Activated naive CD4-positive, alpha-beta T cell treated with anti-CD3 and anti-CD28 coated beads, Interleukin-2, amount 50 U/mL, for 72 hours (primary cell): Measurements from ENCODE around the gene SERPINE1. TPM values are rescaled to one million over a fixed set of nuclear protein-coding genes. Genes with fewer than 3 reads are reported as not detected.
"Not testable (repeated sequence)": the region's sequence is repeated elsewhere in the genome, so short reads cannot be mapped to it uniquely, and the experiment has no call there.

Experiments
- ATAC-seq, 2 donors: fragments of 150-1000 bp; cut with Tn5 transposase; 2 replicates each; pipeline ENCODE4 v1.10.0; 2021; ENCODE audit warnings: mild to moderate bottlenecking in 2 of 2, moderate library complexity in 2 of 2
- DNase-seq, 2 donors: peaks; one replicate each; pipeline ENCODE4 v3.0.0; 2021 to 2022; ENCODE audit warnings: low spot score in 2 of 2
- H3K27ac Mint-ChIP-seq, 2 donors: one replicate each; pipeline ENCODE4 v1.8.0; 2022; ENCODE audit warnings: mild to moderate bottlenecking in 2 of 2, mixed read lengths in 2 of 2
- H3K36me3 Mint-ChIP-seq, 2 donors: one replicate each; pipeline ENCODE4 v1.8.0; 2022; ENCODE audit warnings: mixed read lengths in 2 of 2
- H3K9me3 Mint-ChIP-seq, 2 donors: one replicate each; pipeline ENCODE4 v1.8.0; 2022; ENCODE audit warnings: mixed read lengths in 2 of 2
- total RNA-seq, 2 donors: library from RNA; stranded (reverse); gene quantifications; one replicate each; pipeline ENCODE4 v1.2.3, GENCODE V29; 2022

SERPINE1 gene
- under 1 TPM; 0.18 to 0.27 TPM for total RNA-seq

- no peaks in the 10 kb centered on the region for H3K36me3 Mint-ChIP-seq
- ATAC-seq (peak; percentile 74 to 78), DNase-seq (peak; percentile 43 to 64)
- H3K9me3 Mint-ChIP-seq = no peaks in the 10 kb centered on the region
- peak within 1 kb of the TSS in 1 of 2 donors; percentile 51 for H3K27ac Mint-ChIP-seq
Measured at GRCh38 chr7:101126651-101127459, at the start of gene SERPINE1. Gene SERPINE1 (plus strand): TSS chr7:101127104. CDS start chr7:101128394, 1,290 bp downstream.

DNA sequence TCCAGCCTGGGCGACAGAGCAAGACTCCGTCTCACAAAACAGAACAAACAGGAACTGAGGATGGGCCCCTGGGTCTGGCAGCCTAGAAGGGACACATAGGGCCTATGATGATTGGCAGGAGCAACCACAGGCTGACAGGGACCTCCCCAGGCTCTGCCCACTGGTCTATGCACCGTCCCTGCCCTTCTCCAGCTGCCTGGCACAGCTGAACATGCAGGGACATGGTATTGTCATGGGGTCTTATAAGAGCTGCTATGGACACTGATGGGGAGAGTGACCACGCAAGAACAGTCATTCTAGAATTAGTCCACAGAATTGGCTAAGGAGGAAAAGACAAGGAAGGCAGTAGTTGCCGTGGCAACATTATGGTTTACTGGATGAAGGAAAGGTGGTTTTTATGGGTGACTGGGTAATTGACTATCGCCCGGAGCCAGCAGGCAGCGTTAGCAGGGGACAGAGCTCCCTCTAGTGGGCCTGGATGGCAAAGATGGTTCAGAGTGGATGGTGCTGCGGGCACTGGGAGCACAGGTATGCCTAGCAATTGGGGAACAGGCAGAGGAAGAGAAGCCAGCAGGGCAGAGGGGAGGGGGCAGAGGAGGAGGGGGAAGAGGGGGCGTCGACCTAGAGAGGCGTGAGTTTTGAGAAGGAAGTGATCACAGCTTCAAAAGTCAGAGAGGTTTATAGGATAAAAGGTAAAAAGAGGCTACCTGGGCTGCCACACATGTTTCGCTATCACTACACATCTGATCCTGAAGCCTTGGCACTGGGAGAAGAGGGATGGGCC is 49.4 kb upstream of the SERPINE1 start:
- H3K9me3 Mint-ChIP-seq = no peaks in the 10 kb centered on the region
- no peaks in the 10 kb centered on the region for H3K36me3 Mint-ChIP-seq
- DNase-seq (peak; percentile 81 to 88), ATAC-seq (peak; percentile 98 to 99)
- no peak overlapping the region for H3K27ac Mint-ChIP-seq

DNA sequence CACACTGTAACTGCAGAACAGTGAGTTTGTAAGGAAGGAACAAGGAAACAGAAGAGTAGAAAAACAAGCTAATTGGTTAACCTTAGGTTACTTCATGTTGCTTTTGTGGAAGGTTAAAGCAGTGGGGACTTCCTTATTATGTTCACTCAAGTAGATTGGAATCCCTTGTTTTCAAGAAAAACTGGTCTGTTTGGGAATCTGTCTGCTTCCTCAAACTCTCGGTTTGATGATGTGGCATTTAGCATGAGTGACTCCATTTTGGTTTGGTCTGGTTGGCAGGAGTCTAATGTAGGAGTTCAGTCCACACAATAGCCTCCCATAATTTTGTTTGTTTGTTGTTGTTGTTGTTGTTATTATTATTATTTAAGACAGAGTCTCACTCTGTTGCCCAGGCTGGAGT is 45.5 kb upstream of the SERPINE1 start:
- no peak for ATAC-seq
- no peak overlapping the region for H3K27ac Mint-ChIP-seq
- DNase-seq = no peak
- H3K36me3 Mint-ChIP-seq = peaks cover 7 to 10% of the 10 kb centered on the region in 2 donors
- H3K9me3 Mint-ChIP-seq = no peaks in the 10 kb centered on the region

DNA sequence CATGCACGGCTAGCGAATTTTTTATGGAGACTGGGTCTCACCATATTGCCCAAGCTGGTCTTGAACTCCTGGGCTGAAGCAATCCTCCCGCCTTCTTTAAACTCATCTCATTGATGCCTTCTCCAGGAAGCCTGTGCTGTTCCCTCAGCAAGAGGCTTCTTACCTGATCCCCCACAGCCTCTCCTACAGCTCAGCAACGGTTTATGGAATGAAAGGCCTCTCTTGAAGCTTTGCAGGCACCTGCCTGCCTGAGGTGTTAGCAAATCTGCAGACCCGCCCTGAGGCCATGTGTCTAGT is 42.1 kb upstream of the SERPINE1 start:
- H3K27ac Mint-ChIP-seq = peak overlapping the region; percentile 96 to 99
- ATAC-seq (no peak), DNase-seq (no peak)
- H3K36me3 Mint-ChIP-seq = peaks cover 7 to 20% of the 10 kb centered on the region in 2 donors
- no peaks in the 10 kb centered on the region for H3K9me3 Mint-ChIP-seq

DNA sequence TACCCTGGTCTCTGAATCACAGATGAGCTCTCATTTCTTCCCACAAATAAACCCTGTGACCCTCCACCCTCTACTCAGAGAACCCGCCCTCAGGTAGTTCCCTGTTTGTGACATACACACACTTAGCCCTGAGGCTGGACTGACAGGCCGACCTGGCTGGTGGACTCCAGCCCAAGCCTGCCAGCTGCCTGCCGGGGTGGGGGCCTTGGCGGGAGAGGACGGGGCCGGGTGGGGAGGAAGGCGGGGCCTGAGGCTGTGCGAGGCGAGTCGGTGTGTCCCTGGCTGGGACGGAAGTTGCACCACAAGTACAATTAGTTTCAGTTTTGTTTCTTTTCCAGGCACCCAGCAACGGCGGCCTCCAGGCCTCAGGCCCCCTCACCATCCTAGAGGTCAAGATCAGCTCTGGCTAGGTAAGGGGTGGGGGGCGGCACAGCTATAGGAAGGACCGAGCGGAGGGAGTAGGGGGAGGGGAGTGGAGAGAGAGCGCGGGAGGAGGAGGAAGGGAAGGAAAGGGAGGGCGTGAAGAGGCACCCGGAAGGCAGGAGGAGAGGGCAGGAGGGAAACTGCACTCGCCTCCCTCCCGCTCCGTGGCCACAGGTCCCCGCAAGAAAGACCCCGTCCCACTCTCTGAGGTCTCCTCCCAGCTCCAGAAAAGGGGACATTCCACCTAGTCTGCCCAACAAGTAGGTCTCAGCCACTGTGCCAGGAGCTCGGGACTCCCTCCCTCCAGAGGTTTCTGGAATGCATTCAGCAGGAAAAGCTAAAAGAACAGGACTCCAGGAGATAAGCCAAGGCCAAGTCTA is 41.5 kb upstream of the SERPINE1 start, which contains the start of gene TRIM56:
TRIM56 (plus strand) TSS at position 320 of the 803 bp plus-strand sequence. CDS start 1,832 bp downstream, outside the sequence.
- peaks cover 7 to 21% of the 10 kb centered on the region in 2 donors for H3K36me3 Mint-ChIP-seq
- ATAC-seq (peak; percentile 92 to 93), DNase-seq (peak; percentile 71 to 83)
- peak within 1 kb of the TSS; percentile 96 to 99 for H3K27ac Mint-ChIP-seq
- no peaks in the 10 kb centered on the region for H3K9me3 Mint-ChIP-seq

GRCh38 chr7:101087334-101088068 is 39.4 kb upstream of the SERPINE1 start:
- ATAC-seq = no peak
- Mint-ChIP-seq H3K9me3 (no peaks in the 10 kb centered on the region), H3K36me3 (peaks cover 11 to 31% of the 10 kb centered on the region in 2 donors), H3K27ac (peak overlapping the region in 1 of 2 donors; percentile 51)
- DNase-seq = no peak

DNA sequence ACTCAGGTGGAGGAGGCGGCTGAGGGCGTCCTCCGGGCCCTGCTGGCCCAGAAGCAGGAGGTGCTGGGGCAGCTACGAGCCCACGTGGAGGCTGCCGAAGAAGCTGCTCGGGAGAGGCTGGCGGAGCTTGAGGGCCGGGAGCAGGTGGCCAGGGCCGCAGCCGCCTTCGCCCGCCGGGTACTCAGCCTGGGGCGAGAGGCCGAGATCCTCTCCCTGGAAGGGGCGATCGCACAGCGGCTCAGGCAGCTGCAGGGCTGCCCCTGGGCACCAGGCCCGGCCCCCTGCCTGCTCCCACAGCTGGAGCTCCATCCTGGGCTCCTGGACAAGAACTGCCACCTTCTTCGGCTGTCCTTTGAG is 38.9 kb upstream of the SERPINE1 start:
- no peaks in the 10 kb centered on the region for H3K9me3 Mint-ChIP-seq
- DNase-seq = no peak
- H3K27ac Mint-ChIP-seq = peak overlapping the region in 1 of 2 donors; percentile 65
- ATAC-seq = no peak
- H3K36me3 Mint-ChIP-seq = peaks cover 11 to 31% of the 10 kb centered on the region in 2 donors

GRCh38 chr7:101088858-101089529 is 37.9 kb upstream of the SERPINE1 start:
- DNase-seq = no peak
- Mint-ChIP-seq H3K9me3 (no peaks in the 10 kb centered on the region), H3K27ac (no peak overlapping the region), H3K36me3 (peaks cover 11 to 31% of the 10 kb centered on the region in 2 donors)
- ATAC-seq = no peak

DNA sequence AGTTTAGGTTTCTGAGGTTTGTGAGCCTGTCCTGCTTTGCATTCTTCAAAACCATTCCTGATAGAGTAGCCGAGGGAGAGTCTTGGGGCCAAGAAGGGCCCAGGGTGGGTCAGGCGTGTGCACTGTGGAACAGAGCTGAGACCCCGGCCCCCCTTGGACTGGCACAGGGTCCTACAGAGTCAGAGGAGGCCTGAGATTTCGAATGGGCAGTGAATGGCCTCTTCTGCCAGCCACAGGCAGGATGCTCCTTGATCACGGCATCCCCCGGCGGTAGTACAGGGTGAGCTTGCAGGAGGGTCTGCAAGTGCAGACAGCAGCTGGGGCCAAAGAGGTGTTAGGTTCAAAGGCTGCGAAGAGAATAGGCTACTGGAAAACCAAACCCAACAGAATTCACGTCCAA is 37.0 kb upstream of the SERPINE1 start:
- Mint-ChIP-seq H3K9me3 (no peaks in the 10 kb centered on the region), H3K27ac (peak overlapping the region in 1 of 2 donors; percentile 50), H3K36me3 (peaks cover 11 to 31% of the 10 kb centered on the region in 2 donors)
- DNase-seq (no peak), ATAC-seq (no peak)

DNA sequence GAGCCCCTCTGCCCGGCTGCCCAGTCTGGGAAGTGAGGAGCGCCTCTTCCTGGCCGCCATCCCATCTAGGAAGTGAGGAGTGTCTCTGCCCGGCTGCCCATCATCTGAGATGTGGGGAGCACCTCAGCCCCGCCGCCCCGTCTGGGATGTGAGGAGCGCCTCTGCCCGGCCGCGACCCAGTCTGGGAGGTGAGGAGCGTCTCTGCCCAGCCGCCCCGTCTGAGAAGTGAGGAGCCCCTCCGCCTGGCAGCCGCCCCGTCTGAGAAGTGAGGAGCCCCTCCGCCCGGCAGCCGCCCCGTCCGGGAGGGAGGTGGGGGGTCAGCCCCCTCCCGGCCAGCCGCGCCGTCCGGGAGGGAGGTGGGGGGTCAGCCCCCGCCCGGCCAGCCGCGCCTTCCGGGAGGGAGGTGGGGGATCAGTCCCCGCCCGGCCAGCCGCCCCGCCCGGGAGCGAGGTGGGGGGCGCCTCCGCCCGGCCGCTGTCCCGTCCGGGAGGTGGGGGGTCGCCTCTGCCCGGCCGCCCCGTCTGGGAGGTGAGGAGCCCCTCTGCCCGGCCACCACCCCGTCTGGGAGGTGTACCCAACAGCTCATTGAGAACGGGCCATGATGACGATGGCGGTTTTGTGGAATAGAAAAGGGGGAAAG is 34.5 kb upstream of the SERPINE1 start:
- H3K9me3 Mint-ChIP-seq, ATAC-seq, DNase-seq, H3K27ac Mint-ChIP-seq: not testable (repeated sequence)
- peaks cover 4 to 21% of the 10 kb centered on the region in 2 donors for H3K36me3 Mint-ChIP-seq

DNA sequence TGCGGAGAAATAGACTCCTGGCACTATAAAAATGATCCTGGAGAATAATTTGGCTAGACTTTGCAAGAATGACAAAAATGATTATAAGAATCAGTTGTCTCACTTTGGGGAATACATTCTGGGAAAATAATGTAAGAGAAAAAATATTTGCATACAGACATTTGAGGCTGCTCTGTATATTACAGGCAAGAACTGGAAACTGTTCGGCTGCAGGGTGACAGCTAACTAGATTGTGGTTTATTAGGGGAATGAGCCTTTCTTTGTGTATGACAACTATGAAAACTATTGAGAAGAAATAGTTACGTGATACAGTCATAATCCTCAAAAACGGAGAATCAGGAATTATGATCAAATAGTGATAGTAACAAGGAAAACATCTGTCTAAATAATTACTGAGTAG is 33.0 kb upstream of the SERPINE1 start:
- no peak for ATAC-seq
- no peak overlapping the region for H3K27ac Mint-ChIP-seq

GRCh38 chr7:101094376-101094775 is 32.5 kb upstream of the SERPINE1 start:
- DNase-seq = no peak
- Mint-ChIP-seq H3K27ac (no peak overlapping the region), H3K9me3 (no peaks in the 10 kb centered on the region), H3K36me3 (peaks cover 4 to 15% of the 10 kb centered on the region in 2 donors)
- ATAC-seq = no peak

More for the DNA sequence above, 33.0 kb upstream of the SERPINE1 start:
- no peak for DNase-seq
- Mint-ChIP-seq H3K9me3 (no peaks in the 10 kb centered on the region), H3K36me3 (peaks cover 4 to 19% of the 10 kb centered on the region in 2 donors)

- Mint-ChIP-seq H3K9me3 (no peaks in the 10 kb centered on the region), H3K36me3 (peaks cover 4 to 10% of the 10 kb centered on the region in 2 donors), H3K27ac (no peak overlapping the region)
- ATAC-seq = peak; percentile 32 to 70
- DNase-seq = peak in 1 of 2 donors; percentile 42
Measured at GRCh38 chr7:101094791-101095375, 32.0 kb upstream of the SERPINE1 start.

- ATAC-seq (no peak), DNase-seq (no peak)
- H3K27ac Mint-ChIP-seq = no peak overlapping the region
- H3K9me3 Mint-ChIP-seq = no peaks in the 10 kb centered on the region
- H3K36me3 Mint-ChIP-seq = peaks cover 0 to under 1% of the 10 kb centered on the region in 2 donors
Measured at GRCh38 chr7:101096331-101096956, 30.5 kb upstream of the SERPINE1 start.
